Astrocyte of the cerebellum (primary cell): ENCODE data around the gene DCAF7.

Experiments used
- DNase-seq: peaks from one replicate; pipeline ENCODE4 v3.0.0-alpha.2; 2011; ENCODE audit warnings: low read depth
- H3K4me3 ChIP-seq: 2 replicates; pipeline ENCODE4 v1.5.1; 2011; ENCODE audit warnings: mild to moderate bottlenecking, low read depth, low read length, moderate library complexity
- in situ Hi-C: cut with HindIII; loops from 2 replicates; pipeline ENCODE4 v1.10.0; 2017; ENCODE audit warnings: low sequenced_read_pairs
- TF ChIP-seq, protein P1 (sequence below): IDR thresholded peaks from 2 replicates; pipeline ENCODE4 v1.5.1; 2012; ENCODE audit warnings: low read length, low read depth, moderate library complexity, mild to moderate bottlenecking; ENCODE audit errors: missing control alignments

DCAF7 gene

GRCh38 chr17:63640038-63640437, 89.8 kb downstream of the DCAF7 start:
- no peak overlapping the region for H3K4me3 ChIP-seq
- in situ Hi-C loops, result no loop called here
- no peak for DNase-seq
- TF ChIP-seq, protein P1, sequence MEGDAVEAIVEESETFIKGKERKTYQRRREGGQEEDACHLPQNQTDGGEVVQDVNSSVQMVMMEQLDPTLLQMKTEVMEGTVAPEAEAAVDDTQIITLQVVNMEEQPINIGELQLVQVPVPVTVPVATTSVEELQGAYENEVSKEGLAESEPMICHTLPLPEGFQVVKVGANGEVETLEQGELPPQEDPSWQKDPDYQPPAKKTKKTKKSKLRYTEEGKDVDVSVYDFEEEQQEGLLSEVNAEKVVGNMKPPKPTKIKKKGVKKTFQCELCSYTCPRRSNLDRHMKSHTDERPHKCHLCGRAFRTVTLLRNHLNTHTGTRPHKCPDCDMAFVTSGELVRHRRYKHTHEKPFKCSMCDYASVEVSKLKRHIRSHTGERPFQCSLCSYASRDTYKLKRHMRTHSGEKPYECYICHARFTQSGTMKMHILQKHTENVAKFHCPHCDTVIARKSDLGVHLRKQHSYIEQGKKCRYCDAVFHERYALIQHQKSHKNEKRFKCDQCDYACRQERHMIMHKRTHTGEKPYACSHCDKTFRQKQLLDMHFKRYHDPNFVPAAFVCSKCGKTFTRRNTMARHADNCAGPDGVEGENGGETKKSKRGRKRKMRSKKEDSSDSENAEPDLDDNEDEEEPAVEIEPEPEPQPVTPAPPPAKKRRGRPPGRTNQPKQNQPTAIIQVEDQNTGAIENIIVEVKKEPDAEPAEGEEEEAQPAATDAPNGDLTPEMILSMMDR, result no peak

- no peak overlapping the region for H3K4me3 ChIP-seq
- TF ChIP-seq, protein P1, result no peak
- DNase-seq, result no peak
- in situ Hi-C loops, result no loop called here
Observed at GRCh38 chr17:63641692-63642448, 91.6 kb downstream of the DCAF7 start.
